ENCODE data around the gene FRMD1. TPM values are rescaled to one million over a fixed set of nuclear protein-coding genes. Genes with fewer than 3 reads are reported as not detected.

Gene FRMD1
- total and polyA plus RNA-seq, 2 of the 8 experiments (the other 6 are each of a cell fraction or from before 2014, with no cell fraction given), result 0.36 TPM; not detected in 1

DNA sequence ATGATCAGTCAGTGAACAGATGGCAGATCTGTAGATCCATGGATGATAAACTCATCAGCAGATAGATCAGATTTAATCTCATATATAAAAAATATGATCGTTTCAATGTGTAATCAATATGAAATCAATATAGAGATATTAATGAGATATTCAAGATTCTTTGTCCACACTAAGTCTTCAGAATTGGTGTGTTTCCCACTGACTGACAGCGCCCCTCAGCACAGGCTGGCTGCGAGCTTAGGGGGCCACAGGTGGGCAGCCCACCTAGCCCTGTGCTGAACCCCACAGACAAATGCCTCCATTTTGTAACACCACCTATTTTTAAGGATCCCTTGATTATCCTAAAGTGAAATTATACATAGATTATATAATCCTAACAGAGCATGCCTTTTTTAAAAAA is 32.3 kb downstream of the FRMD1 start:
- H3K4ac ChIP-seq (replicated peaks; ENCODE audit: insufficient read length, low read depth, low read length), result no peak overlapping the region
- no peak overlapping the region for H4K8ac ChIP-seq (ENCODE audit: extremely low read depth, insufficient read depth, low read length)
- H2BK5ac ChIP-seq (ENCODE audit: low read depth, low read length), result no peak overlapping the region
- ChIA-PET POLR2A (ENCODE audit: partially characterized antibody) (no interaction called here), CTCF (ENCODE audit: partially characterized antibody) (interaction anchor here (2.0 kb wide), 1 partner anchor 71 kb away, joined by 7 read pairs; no protein-coding TSS in a partner anchor)
- H2BK20ac ChIP-seq (ENCODE audit: low read length), result no peak overlapping the region
- H3K9ac ChIP-seq (replicated peaks in 1 of 4; ENCODE audit: extremely low read depth in 1 of 4, low read depth in 3 of 4, low read length in 3 of 4), result no peak overlapping the region
- H2AK5ac ChIP-seq (ENCODE audit: low read depth, low read length), result no peak overlapping the region
- no peak overlapping the region for H2BK120ac ChIP-seq (replicated peaks; ENCODE audit: low read depth, low read length)
- H4K20me1 ChIP-seq (replicated peaks in 1 of 2; ENCODE audit: control insufficient read depth in 1 of 2, insufficient read depth in 2 of 2, low read length in 2 of 2), result no peaks in the 10 kb centered on the region
- no peak overlapping the region for H3K56ac ChIP-seq (replicated peaks; ENCODE audit: insufficient read length, low read depth, low read length)
- no peak overlapping the region for H4K91ac ChIP-seq (replicated peaks; ENCODE audit: insufficient read length, low read length)
- no peak overlapping the region for H4K5ac ChIP-seq (ENCODE audit: insufficient read length, low read depth, low read length)
- no peak overlapping the region for H3K27ac ChIP-seq (ENCODE audit: low read depth, low read length)
- no peak overlapping the region for H3K14ac ChIP-seq (ENCODE audit: insufficient read length)
- H3K4me1 ChIP-seq (replicated peaks in 1 of 4; ENCODE audit: control insufficient read depth in 3 of 4, insufficient read depth in 4 of 4, low read length in 3 of 4), result no peaks in the 10 kb centered on the region; a peak in 3 of 7 replicates
- peaks cover 0 to 11% of the 10 kb centered on the region in 2 experiments; a peak in 1 of 4 replicates for H3K9me3 ChIP-seq (ENCODE audit: insufficient read depth in 2 of 2, low read depth in 1 of 2, low read length in 1 of 2)
- H3K79me1 ChIP-seq (ENCODE audit: low read depth, low read length), result no peaks in the 10 kb centered on the region
- H2BK12ac ChIP-seq (ENCODE audit: low read depth, low read length), result no peak overlapping the region
- H2AFZ ChIP-seq (ENCODE audit: low read length), result no peak overlapping the region
- H3K4me2 ChIP-seq (ENCODE audit: insufficient read depth in 1 of 2, low read depth in 2 of 2, low read length in 2 of 2), result no peak overlapping the region
- FAIRE-seq (no peak), DNase-seq (ENCODE audit: low read depth in 1 of 2, low spot score in 2 of 2) (no peak)
- H3K23me2 ChIP-seq (ENCODE audit: low read depth, low read length), result no peaks in the 10 kb centered on the region
- no peak overlapping the region for H3K18ac ChIP-seq (ENCODE audit: extremely low read depth, low read length)
- H3K23ac ChIP-seq (ENCODE audit: insufficient read length), result no peak overlapping the region
- H3K27me3 ChIP-seq (replicated peaks in 1 of 4; ENCODE audit: control insufficient read depth in 3 of 4, extremely low read depth in 1 of 4, insufficient read depth in 3 of 4, low read length in 3 of 4), result no peaks in the 10 kb centered on the region
- H3K36me3 ChIP-seq (ENCODE audit: control insufficient read depth in 2 of 4, insufficient read depth in 4 of 4, low read length in 3 of 4), result no peaks in the 10 kb centered on the region
- H3K4me3 ChIP-seq (ENCODE audit: extremely low read depth in 1 of 4, insufficient read depth in 2 of 4, low read depth in 3 of 4, low read length in 4 of 4), result no peak overlapping the region
- WGBS, 2 experiments (ENCODE audit: extremely low coverage in 1 of 2, insufficient coverage in 1 of 2, insufficient read length in 1 of 2, insufficient replicate concordance in 2 of 2, low coverage in 1 of 2, low lambda C conversion rate in 2 of 2, missing lambda C conversion rate in 1 of 2), result 89% methylated on average over 3 of the region's 3 CpGs; no CpG with 5 or more reads in 1 of the 2 experiments
- no peaks in the 10 kb centered on the region for H3K79me2 ChIP-seq (ENCODE audit: control insufficient read depth in 1 of 2, insufficient read depth in 2 of 2, low read length in 2 of 2)
- H2BK15ac ChIP-seq (ENCODE audit: low read length), result no peak overlapping the region
- TF ChIP-seq RAD21 (IDR thresholded peaks at IDR 0.05 in 1 of 2, conservative IDR thresholded peaks at IDR 0.05 in 1 of 2; ENCODE audit: low read depth in 2 of 2, low read length in 2 of 2), result no peak
- TF ChIP-seq, protein P1, sequence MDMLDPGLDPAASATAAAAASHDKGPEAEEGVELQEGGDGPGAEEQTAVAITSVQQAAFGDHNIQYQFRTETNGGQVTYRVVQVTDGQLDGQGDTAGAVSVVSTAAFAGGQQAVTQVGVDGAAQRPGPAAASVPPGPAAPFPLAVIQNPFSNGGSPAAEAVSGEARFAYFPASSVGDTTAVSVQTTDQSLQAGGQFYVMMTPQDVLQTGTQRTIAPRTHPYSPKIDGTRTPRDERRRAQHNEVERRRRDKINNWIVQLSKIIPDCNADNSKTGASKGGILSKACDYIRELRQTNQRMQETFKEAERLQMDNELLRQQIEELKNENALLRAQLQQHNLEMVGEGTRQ (IDR thresholded peaks at IDR 0.05; ENCODE audit: low read length), result no peak
- TF ChIP-seq CTBP2 (IDR thresholded peaks at IDR 0.05; ENCODE audit: borderline replicate concordance, insufficient read depth, insufficient read length, low read length), result no peak
- no peak for TF ChIP-seq GTF2F1 (IDR thresholded peaks at IDR 0.05; ENCODE audit: borderline replicate concordance, low read depth, low read length)
- TF ChIP-seq ZNF274 (IDR thresholded peaks at IDR 0.05; ENCODE audit: borderline replicate concordance, extremely low read depth, low read length), result no peak
- no peak for TF ChIP-seq NRF1 (IDR thresholded peaks at IDR 0.05; ENCODE audit: low read depth, low read length)
- TF ChIP-seq ASH2L (IDR thresholded peaks at IDR 0.05; ENCODE audit: low read length), result no peak
- no peak for TF ChIP-seq RXRA (IDR thresholded peaks at IDR 0.05; ENCODE audit: insufficient read depth, low read depth, low read length)
- no peak for TF ChIP-seq CHD1 (IDR thresholded peaks at IDR 0.05; ENCODE audit: low read depth, low read length)
- no peak for TF ChIP-seq GABPA (IDR thresholded peaks at IDR 0.05; ENCODE audit: borderline replicate concordance, insufficient read depth, low read length)
- no peak for TF ChIP-seq SP2 (IDR thresholded peaks at IDR 0.05; ENCODE audit: low read length)
- TF ChIP-seq EGR1 (IDR thresholded peaks at IDR 0.05; ENCODE audit: borderline replicate concordance, low read depth, low read length), result no peak
